Measurements from ENCODE around the gene PNKP.

DNA sequence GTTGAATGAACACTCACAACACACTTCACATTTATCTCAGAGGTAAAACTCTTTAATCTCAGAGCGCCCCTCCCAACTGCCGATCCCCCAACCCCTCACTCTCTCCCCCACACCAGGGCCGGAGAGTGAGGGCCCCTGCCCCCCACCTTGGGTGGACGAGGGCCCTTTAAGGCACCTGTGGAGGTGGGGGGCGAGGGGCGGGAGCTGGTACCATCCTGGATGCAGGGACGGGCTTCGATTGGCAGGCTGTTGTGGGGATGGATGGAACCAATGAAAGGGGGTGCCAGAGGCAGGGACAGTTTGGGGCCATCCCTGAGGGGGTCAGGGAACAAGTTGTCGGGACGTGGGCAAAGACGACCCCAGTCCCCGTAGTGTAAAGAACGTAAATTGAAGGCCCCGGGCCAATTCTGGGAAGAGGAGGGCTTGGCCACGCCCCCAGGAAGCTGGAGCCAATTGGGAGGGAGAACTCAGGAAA is 1.7 kb upstream of the PNKP start:
- TF ChIP-seq, protein P1, sequence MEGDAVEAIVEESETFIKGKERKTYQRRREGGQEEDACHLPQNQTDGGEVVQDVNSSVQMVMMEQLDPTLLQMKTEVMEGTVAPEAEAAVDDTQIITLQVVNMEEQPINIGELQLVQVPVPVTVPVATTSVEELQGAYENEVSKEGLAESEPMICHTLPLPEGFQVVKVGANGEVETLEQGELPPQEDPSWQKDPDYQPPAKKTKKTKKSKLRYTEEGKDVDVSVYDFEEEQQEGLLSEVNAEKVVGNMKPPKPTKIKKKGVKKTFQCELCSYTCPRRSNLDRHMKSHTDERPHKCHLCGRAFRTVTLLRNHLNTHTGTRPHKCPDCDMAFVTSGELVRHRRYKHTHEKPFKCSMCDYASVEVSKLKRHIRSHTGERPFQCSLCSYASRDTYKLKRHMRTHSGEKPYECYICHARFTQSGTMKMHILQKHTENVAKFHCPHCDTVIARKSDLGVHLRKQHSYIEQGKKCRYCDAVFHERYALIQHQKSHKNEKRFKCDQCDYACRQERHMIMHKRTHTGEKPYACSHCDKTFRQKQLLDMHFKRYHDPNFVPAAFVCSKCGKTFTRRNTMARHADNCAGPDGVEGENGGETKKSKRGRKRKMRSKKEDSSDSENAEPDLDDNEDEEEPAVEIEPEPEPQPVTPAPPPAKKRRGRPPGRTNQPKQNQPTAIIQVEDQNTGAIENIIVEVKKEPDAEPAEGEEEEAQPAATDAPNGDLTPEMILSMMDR (IDR thresholded peaks at IDR 0.05; ENCODE audit: low read depth, low read length, poor library complexity, severe bottlenecking) = no peak
- no peak for TF ChIP-seq EZH2phosphoT487 (IDR thresholded peaks at IDR 0.05; ENCODE audit: borderline replicate concordance, low read length)
